H1 (cell line): ENCODE data around the gene IPO13. TPM values are rescaled to one million over a fixed set of nuclear protein-coding genes. Genes with fewer than 3 reads are reported as not detected.

Experiments used
- CREB1 ChIP-seq: IDR thresholded peaks from 2 replicates; pipeline ENCODE4 v1.6.1; 2012; ENCODE audit warnings: inconsistent platforms
- EZH2 ChIP-seq: fragments of 200-600 bp; sonication (generic); IDR thresholded peaks from 2 replicates; pipeline ENCODE4 v1.7.1; 2012; ENCODE audit warnings: low read depth, mild to moderate bottlenecking, moderate library complexity, low read length, inconsistent platforms; ENCODE audit not compliant: severe bottlenecking
- JUN ChIP-seq: IDR thresholded peaks from 2 replicates; pipeline ENCODE4 v1.6.1; 2011; ENCODE audit warnings: low read depth, mild to moderate bottlenecking, improper control_type of control experiment, low read length
- KDM4A ChIP-seq: IDR thresholded peaks from one replicate; pipeline ENCODE4 v1.7.1; 2012; ENCODE audit warnings: low read depth, mild to moderate bottlenecking, moderate library complexity, low read length, inconsistent platforms; ENCODE audit not compliant: severe bottlenecking
- NRF1 ChIP-seq: IDR thresholded peaks from 2 replicates; pipeline ENCODE4 v1.6.1; 2011; ENCODE audit warnings: mild to moderate bottlenecking, low read depth, low read length, improper control_type of control experiment
- RAD21 ChIP-seq, 2 experiments: IDR thresholded peaks in 1 of 2; conservative IDR thresholded peaks in 1 of 2; 2 replicates each; pipeline ENCODE4 v1.6.1; 2011; ENCODE audit warnings: low read depth in 2 of 2, low read length in 2 of 2, improper control_type of control experiment in 1 of 2, inconsistent platforms in 1 of 2, mild to moderate bottlenecking in 1 of 2, moderate library complexity in 1 of 2
- RFX5 ChIP-seq: IDR thresholded peaks from 2 replicates; pipeline ENCODE4 v1.6.1; 2011; ENCODE audit warnings: low read depth, low read length, improper control_type of control experiment, borderline replicate concordance
- polyA plus RNA-seq, 7 experiments: library from polyadenylated mRNA; depleted of rRNA in 3 of 7; stranded (reverse) in 5 of 7; unstranded in 2 of 7; fragments of >200 nt in 5 of 7; fragments of 200-250 nt in 2 of 7; gene quantifications; 1 replicate in 5 of 7; 2 replicates in 1 of 7; 4 replicates in 1 of 7; pipeline versions ENCODE4 v1.2.1 to v1.2.3, GENCODE V29; 2011 to 2013; ENCODE audit warnings: missing spikeins in 2 of 7, mixed read lengths in 2 of 7
- total RNA-seq: library from RNA; stranded (reverse); fragmentation: NEBNext Ultra II Directional; extraction: Animal tissue kit (Norgen Biotek cat#: 25700); gene quantifications from 2 replicates; pipeline ENCODE4 v1.2.1, GENCODE V29; 2021
- TF ChIP-seq, protein P1 (sequence below): IDR thresholded peaks from 2 replicates; pipeline ENCODE4 v1.6.1; 2011; ENCODE audit warnings: low read depth, mild to moderate bottlenecking, low read length; ENCODE audit not compliant: insufficient read depth
- TF ChIP-seq, protein P2 (sequence below): fragments of 300-600 bp; sonication (generic); IDR thresholded peaks from 2 replicates; pipeline ENCODE4 v1.7.1; 2012; ENCODE audit warnings: low read length, moderate library complexity, mild to moderate bottlenecking, inconsistent platforms; ENCODE audit not compliant: insufficient replicate concordance

The IPO13 gene
- total and polyA plus RNA-seq, 2 of the 8 experiments (the other 6 are each of a cell fraction or from before 2014, with no cell fraction given): 23.0 to 27.0 TPM

- TF ChIP-seq, protein P1, sequence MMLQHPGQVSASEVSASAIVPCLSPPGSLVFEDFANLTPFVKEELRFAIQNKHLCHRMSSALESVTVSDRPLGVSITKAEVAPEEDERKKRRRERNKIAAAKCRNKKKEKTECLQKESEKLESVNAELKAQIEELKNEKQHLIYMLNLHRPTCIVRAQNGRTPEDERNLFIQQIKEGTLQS: no peak
- TF ChIP-seq KDM4A: peak; percentile 38
- TF ChIP-seq, protein P2, sequence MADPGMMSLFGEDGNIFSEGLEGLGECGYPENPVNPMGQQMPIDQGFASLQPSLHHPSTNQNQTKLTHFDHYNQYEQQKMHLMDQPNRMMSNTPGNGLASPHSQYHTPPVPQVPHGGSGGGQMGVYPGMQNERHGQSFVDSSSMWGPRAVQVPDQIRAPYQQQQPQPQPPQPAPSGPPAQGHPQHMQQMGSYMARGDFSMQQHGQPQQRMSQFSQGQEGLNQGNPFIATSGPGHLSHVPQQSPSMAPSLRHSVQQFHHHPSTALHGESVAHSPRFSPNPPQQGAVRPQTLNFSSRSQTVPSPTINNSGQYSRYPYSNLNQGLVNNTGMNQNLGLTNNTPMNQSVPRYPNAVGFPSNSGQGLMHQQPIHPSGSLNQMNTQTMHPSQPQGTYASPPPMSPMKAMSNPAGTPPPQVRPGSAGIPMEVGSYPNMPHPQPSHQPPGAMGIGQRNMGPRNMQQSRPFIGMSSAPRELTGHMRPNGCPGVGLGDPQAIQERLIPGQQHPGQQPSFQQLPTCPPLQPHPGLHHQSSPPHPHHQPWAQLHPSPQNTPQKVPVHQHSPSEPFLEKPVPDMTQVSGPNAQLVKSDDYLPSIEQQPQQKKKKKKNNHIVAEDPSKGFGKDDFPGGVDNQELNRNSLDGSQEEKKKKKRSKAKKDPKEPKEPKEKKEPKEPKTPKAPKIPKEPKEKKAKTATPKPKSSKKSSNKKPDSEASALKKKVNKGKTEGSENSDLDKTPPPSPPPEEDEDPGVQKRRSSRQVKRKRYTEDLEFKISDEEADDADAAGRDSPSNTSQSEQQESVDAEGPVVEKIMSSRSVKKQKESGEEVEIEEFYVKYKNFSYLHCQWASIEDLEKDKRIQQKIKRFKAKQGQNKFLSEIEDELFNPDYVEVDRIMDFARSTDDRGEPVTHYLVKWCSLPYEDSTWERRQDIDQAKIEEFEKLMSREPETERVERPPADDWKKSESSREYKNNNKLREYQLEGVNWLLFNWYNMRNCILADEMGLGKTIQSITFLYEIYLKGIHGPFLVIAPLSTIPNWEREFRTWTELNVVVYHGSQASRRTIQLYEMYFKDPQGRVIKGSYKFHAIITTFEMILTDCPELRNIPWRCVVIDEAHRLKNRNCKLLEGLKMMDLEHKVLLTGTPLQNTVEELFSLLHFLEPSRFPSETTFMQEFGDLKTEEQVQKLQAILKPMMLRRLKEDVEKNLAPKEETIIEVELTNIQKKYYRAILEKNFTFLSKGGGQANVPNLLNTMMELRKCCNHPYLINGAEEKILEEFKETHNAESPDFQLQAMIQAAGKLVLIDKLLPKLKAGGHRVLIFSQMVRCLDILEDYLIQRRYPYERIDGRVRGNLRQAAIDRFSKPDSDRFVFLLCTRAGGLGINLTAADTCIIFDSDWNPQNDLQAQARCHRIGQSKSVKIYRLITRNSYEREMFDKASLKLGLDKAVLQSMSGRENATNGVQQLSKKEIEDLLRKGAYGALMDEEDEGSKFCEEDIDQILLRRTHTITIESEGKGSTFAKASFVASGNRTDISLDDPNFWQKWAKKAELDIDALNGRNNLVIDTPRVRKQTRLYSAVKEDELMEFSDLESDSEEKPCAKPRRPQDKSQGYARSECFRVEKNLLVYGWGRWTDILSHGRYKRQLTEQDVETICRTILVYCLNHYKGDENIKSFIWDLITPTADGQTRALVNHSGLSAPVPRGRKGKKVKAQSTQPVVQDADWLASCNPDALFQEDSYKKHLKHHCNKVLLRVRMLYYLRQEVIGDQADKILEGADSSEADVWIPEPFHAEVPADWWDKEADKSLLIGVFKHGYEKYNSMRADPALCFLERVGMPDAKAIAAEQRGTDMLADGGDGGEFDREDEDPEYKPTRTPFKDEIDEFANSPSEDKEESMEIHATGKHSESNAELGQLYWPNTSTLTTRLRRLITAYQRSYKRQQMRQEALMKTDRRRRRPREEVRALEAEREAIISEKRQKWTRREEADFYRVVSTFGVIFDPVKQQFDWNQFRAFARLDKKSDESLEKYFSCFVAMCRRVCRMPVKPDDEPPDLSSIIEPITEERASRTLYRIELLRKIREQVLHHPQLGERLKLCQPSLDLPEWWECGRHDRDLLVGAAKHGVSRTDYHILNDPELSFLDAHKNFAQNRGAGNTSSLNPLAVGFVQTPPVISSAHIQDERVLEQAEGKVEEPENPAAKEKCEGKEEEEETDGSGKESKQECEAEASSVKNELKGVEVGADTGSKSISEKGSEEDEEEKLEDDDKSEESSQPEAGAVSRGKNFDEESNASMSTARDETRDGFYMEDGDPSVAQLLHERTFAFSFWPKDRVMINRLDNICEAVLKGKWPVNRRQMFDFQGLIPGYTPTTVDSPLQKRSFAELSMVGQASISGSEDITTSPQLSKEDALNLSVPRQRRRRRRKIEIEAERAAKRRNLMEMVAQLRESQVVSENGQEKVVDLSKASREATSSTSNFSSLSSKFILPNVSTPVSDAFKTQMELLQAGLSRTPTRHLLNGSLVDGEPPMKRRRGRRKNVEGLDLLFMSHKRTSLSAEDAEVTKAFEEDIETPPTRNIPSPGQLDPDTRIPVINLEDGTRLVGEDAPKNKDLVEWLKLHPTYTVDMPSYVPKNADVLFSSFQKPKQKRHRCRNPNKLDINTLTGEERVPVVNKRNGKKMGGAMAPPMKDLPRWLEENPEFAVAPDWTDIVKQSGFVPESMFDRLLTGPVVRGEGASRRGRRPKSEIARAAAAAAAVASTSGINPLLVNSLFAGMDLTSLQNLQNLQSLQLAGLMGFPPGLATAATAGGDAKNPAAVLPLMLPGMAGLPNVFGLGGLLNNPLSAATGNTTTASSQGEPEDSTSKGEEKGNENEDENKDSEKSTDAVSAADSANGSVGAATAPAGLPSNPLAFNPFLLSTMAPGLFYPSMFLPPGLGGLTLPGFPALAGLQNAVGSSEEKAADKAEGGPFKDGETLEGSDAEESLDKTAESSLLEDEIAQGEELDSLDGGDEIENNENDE: no peak
- TF ChIP-seq CREB1: peak; percentile 44; the same call in 1 of the 2 replicates
- no peak for TF ChIP-seq JUN
- no peak for TF ChIP-seq NRF1
- TF ChIP-seq RFX5: no peak
- no peak for TF ChIP-seq EZH2
- TF ChIP-seq RAD21 (IDR thresholded peaks at IDR 0.05 in 1 of 2, conservative IDR thresholded peaks at IDR 0.05 in 1 of 2; ENCODE audit: low read depth in 2 of 2, low read length in 2 of 2): no peak
Observed at GRCh38 chr1:43969746-43970466, 23.2 kb downstream of the IPO13 start, which contains the start of gene DPH2 (continued).
